HUDEP-2 (cell line): Measurements from ENCODE around the gene IGF1R.
"Not testable (repeated sequence)": the region's sequence is repeated elsewhere in the genome, so short reads cannot be mapped to it uniquely, and the experiment has no call there.

Source experiments
- DNase-seq, 76 experiments: peaks; one replicate each; lab custom pipeline; 2025; ENCODE audit not compliant: unreplicated experiment in 76 of 76; lab: John Stamatoyannopoulos, UW

Gene IGF1R

GRCh38 chr15:98950248-98950647 lies 301.9 kb downstream of the IGF1R start:
- no peak for DNase-seq

- DNase-seq, result no peak
These were observed 302.7 kb downstream of the IGF1R start for GRCh38 chr15:98951004-98951403.

GRCh38 chr15:98951493-98952320 lies 303.4 kb downstream of the IGF1R start:
- DNase-seq, result no peak

GRCh38 chr15:98952381-98952803 lies 304.1 kb downstream of the IGF1R start:
- no peak for DNase-seq

- DNase-seq, result no peak
These were observed 304.9 kb downstream of the IGF1R start for GRCh38 chr15:98953000-98953787.

- DNase-seq, result no peak
These were observed 305.6 kb downstream of the IGF1R start for GRCh38 chr15:98953968-98954367.

GRCh38 chr15:98954411-98954810 lies 306.1 kb downstream of the IGF1R start:
- DNase-seq, result no peak

GRCh38 chr15:98955331-98955730 lies 307.0 kb downstream of the IGF1R start:
- no peak for DNase-seq

- no peak for DNase-seq
These were observed 307.8 kb downstream of the IGF1R start for GRCh38 chr15:98955961-98956723.

GRCh38 chr15:98956796-98957553 lies 308.6 kb downstream of the IGF1R start:
- DNase-seq, result no peak

- DNase-seq, result no peak
These were observed 309.3 kb downstream of the IGF1R start for GRCh38 chr15:98957655-98958054.

- no peak for DNase-seq
These were observed 309.7 kb downstream of the IGF1R start for GRCh38 chr15:98958076-98958475.

GRCh38 chr15:98958918-98959639 lies 310.7 kb downstream of the IGF1R start:
- no peak for DNase-seq

- no peak for DNase-seq
These were observed 311.3 kb downstream of the IGF1R start for GRCh38 chr15:98959640-98960007.

- no peak for DNase-seq
These were observed 312.3 kb downstream of the IGF1R start for GRCh38 chr15:98960555-98961050.

- DNase-seq, result no peak
These were observed 315.1 kb downstream of the IGF1R start for GRCh38 chr15:98963444-98963843.

GRCh38 chr15:98964466-98965133 lies 316.3 kb downstream of the IGF1R start:
- DNase-seq, result no peak

GRCh38 chr15:98965134-98965491 lies 316.8 kb downstream of the IGF1R start:
- not testable (repeated sequence) for DNase-seq

GRCh38 chr15:98965597-98965996 lies 317.3 kb downstream of the IGF1R start:
- DNase-seq, result no peak
